HG02798 (cell line): ENCODE data around the gene DEXI.

Experiments used
- ATAC-seq: cut with Tn5 transposase; IDR thresholded peaks from one replicate; pipeline ENCODE4 v1.9.1; 2021; ENCODE audit warnings: mild to moderate bottlenecking; ENCODE audit not compliant: unreplicated experiment, poor library complexity

DEXI gene

GRCh38 chr16:10906482-10906881 is 35.8 kb downstream of the DEXI start:
- no peak for ATAC-seq

- no peak for ATAC-seq
Observed at GRCh38 chr16:10902999-10903398, 39.3 kb downstream of the DEXI start.

- peak; percentile 62 for ATAC-seq
Observed at GRCh38 chr16:10897134-10897533, 45.1 kb downstream of the DEXI start.

GRCh38 chr16:10896723-10897122 is 45.5 kb downstream of the DEXI start:
- no peak for ATAC-seq

- peak; percentile 40 for ATAC-seq
Observed at GRCh38 chr16:10896165-10896564, 46.1 kb downstream of the DEXI start.

GRCh38 chr16:10895053-10895946 is 47.0 kb downstream of the DEXI start:
- ATAC-seq = no peak

GRCh38 chr16:10892782-10893318 is 49.4 kb downstream of the DEXI start:
- ATAC-seq = no peak

- no peak for ATAC-seq
Observed at GRCh38 chr16:10889855-10890254, 52.4 kb downstream of the DEXI start.

GRCh38 chr16:10888320-10888937 is 53.8 kb downstream of the DEXI start:
- ATAC-seq = no peak

GRCh38 chr16:10885246-10885645 is 57.0 kb downstream of the DEXI start:
- ATAC-seq = no peak

- ATAC-seq = no peak
Observed at GRCh38 chr16:10883004-10883403, 59.3 kb downstream of the DEXI start.

GRCh38 chr16:10881479-10882030 is 60.7 kb downstream of the DEXI start:
- ATAC-seq = no peak

- no peak for ATAC-seq
Observed at GRCh38 chr16:10880594-10881452, 61.4 kb downstream of the DEXI start.

- ATAC-seq = no peak
Observed at GRCh38 chr16:10879681-10880589, 62.3 kb downstream of the DEXI start.
